Esophagus squamous epithelium (tissue), 4 donors: ENCODE results near the gene DTWD1.

Experiments used
- POLR2A ChIP-seq, 4 donors: fragments of 450-650 bp; IDR thresholded peaks; one replicate each; pipeline ENCODE4 v1.6.1; 2017; ENCODE audit warnings: antibody characterized with exemption in 4 of 4, mild to moderate bottlenecking in 4 of 4, moderate library complexity in 3 of 4
- TF ChIP-seq, protein P1 (sequence below), 6 experiments: fragments of 450-650 bp in 4 of 6; fragments of 200-600 bp in 2 of 6; sonication (generic) in 2 of 6; IDR thresholded peaks; one replicate each; pipeline ENCODE4 v1.5.1; 2016 to 2019; ENCODE audit warnings: antibody characterized with exemption in 6 of 6, mild to moderate bottlenecking in 4 of 6, moderate library complexity in 4 of 6

DNA sequence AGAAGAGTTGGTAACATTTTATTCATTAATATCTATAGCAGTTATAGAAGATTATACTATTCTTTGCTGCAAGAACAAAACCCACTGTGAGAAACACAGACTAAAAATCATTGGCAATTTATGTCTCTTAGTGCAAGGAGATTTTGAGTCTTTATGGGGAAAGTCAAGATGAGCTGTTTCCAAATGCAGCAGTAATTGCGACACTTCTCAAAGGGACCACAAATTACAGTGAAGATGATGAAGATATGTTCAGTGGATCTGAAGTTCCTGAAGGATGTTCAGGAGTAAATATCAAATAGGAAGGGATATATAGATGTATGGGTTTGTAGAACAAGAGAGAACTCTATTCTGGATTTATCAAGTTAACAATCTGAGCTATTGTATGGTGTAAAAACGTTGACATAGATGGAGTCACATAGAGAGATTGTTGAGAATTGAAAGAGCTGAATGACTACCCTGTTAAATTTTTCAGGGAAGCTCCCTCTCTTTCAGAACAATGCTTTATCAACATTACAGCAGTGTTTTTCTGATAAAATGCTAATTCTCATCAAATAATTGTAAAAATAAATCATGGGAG is 71.8 kb downstream of the DTWD1 start:
- TF ChIP-seq, protein P1, sequence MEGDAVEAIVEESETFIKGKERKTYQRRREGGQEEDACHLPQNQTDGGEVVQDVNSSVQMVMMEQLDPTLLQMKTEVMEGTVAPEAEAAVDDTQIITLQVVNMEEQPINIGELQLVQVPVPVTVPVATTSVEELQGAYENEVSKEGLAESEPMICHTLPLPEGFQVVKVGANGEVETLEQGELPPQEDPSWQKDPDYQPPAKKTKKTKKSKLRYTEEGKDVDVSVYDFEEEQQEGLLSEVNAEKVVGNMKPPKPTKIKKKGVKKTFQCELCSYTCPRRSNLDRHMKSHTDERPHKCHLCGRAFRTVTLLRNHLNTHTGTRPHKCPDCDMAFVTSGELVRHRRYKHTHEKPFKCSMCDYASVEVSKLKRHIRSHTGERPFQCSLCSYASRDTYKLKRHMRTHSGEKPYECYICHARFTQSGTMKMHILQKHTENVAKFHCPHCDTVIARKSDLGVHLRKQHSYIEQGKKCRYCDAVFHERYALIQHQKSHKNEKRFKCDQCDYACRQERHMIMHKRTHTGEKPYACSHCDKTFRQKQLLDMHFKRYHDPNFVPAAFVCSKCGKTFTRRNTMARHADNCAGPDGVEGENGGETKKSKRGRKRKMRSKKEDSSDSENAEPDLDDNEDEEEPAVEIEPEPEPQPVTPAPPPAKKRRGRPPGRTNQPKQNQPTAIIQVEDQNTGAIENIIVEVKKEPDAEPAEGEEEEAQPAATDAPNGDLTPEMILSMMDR (IDR thresholded peaks at IDR 0.05) = no peak
- no peak for TF ChIP-seq POLR2A (IDR thresholded peaks at IDR 0.05)
